Astrocyte of the cerebellum (primary cell): Measurements from ENCODE around the gene LMF1.
A peak's percentile ranks its signal among the peaks of the same experiment; 100 is the strongest.

Experiments
- DNase-seq: peaks from one replicate; pipeline ENCODE4 v3.0.0-alpha.2; 2011; ENCODE audit warnings: low read depth
- H3K4me3 ChIP-seq: 2 replicates; pipeline ENCODE4 v1.5.1; 2011; ENCODE audit warnings: mild to moderate bottlenecking, low read depth, low read length, moderate library complexity
- CTCF ChIP-seq: IDR thresholded peaks from 2 replicates; pipeline ENCODE4 v1.5.1; 2012; ENCODE audit warnings: low read length, low read depth, moderate library complexity, mild to moderate bottlenecking; ENCODE audit errors: missing control alignments
- in situ Hi-C: cut with HindIII; loops from 2 replicates; pipeline ENCODE4 v1.10.0; 2017; ENCODE audit warnings: low sequenced_read_pairs

The LMF1 gene

GRCh38 chr16:969508-970385 is 1.0 kb downstream of the LMF1 start:
- no peak for DNase-seq
- in situ Hi-C loops = loop anchor here (10.0 kb wide), 1 partner anchor 255 kb away; the partner anchor contains the start of gene METRN

GRCh38 chr16:968620-969019 is 2.2 kb downstream of the LMF1 start:
- DNase-seq = no peak
- no peak for TF ChIP-seq CTCF
- in situ Hi-C loops = no loop called here
- no peak overlapping the region for H3K4me3 ChIP-seq

More at GRCh38 chr16:969508-970385, 1.0 kb downstream of the LMF1 start:
- TF ChIP-seq CTCF = no peak
- H3K4me3 ChIP-seq = peak overlapping the region; percentile 77

- TF ChIP-seq CTCF = no peak
- no peak for DNase-seq
- H3K4me3 ChIP-seq = no peak overlapping the region
- in situ Hi-C loops = no loop called here
Measured at GRCh38 chr16:967546-968295, 3.1 kb downstream of the LMF1 start.

GRCh38 chr16:967077-967541 is 3.7 kb downstream of the LMF1 start:
- no peak for TF ChIP-seq CTCF
- no peak overlapping the region for H3K4me3 ChIP-seq
- DNase-seq = no peak
- in situ Hi-C loops = no loop called here

- DNase-seq = no peak
- H3K4me3 ChIP-seq = no peak overlapping the region
- TF ChIP-seq CTCF = no peak
- in situ Hi-C loops = no loop called here
Measured at GRCh38 chr16:966505-966904, 4.3 kb downstream of the LMF1 start.

GRCh38 chr16:966035-966434 is 4.7 kb downstream of the LMF1 start:
- in situ Hi-C loops = no loop called here
- H3K4me3 ChIP-seq = no peak overlapping the region
- no peak for DNase-seq
- no peak for TF ChIP-seq CTCF
